Posterior cingulate gyrus (tissue), 11 donors: Measurements from ENCODE around the gene MGME1.
"Not testable (repeated sequence)": the region's sequence is repeated elsewhere in the genome, so short reads cannot be mapped to it uniquely, and the experiment has no call there.

ENCODE experiments used
- DNase-seq, 10 donors: peaks; one replicate each; pipeline versions ENCODE4 v3.0.0 to v3.0.0-alpha.2; 2020 to 2021; ENCODE audit warnings: mixed read lengths in 3 of 10
- intact Hi-C: fragments of 100-400 bp; cut with DNase I; formaldehyde crosslinking; loops from one replicate; pipeline ENCODE4 v1.15.1; 2023

Gene MGME1

DNA sequence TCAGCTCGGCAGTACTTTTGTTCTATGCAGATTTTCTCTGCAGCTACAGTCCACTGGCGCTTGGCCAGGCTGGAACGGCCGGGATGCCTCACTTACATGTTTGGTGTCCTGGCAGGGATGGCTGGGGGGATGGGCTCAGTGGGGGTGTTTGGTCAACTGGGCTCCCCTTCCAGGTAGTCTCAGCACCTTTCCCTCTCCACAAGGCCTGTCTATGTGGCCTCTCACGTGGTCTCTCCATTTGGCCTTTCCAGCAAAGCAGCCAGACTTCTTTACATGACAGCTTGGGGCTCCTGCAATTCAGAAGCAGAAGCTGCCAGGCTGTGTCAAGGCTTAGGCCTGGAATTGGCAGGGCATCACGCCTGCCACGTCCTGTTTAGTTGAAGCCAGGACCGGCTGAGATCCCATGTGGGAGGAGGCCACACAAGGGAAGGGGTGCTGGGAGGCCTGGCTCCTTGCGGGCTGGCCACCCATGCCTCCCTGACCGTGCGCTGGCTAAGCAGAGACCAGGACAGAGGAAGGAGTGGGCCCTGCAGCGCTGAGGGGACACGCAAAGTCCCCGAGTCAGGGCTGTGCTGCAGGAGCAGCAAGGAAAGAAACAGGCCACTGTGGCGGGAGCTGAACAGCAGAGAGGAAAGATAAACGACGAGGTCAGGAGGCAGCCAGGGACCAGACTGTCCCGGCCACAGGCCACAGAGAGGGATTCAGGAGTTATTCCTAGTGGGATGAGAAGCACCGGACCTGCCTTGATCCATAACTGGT is 38.9 kb downstream of the MGME1 start:
- intact Hi-C loops: no loop called here
- DNase-seq: peak in 7 of 10 donors; percentile 22 to 90 (median 49)

DNA sequence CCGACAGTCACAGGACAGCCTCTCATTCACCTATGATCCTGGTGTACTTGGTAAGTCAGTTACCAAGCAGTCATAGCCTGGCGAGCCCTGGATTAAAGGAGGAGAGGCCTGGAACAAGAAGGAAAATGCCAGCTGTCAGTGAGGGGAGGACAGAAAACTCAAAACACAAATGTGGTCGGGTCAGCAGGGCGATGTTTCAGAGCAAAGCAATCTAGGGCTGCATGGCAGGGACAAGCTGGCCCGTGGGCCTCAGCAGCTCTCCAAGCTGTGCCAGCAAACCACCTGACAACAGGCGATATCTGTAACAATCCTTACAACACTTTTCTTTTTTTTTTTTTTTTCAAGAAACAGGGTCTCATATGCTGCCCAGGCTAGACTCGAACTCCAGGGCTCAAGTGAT is 40.3 kb downstream of the MGME1 start:
- DNase-seq: peak in 1 of 10 donors; percentile 67
- intact Hi-C loops: no loop called here

GRCh38 chr20:18011482-18011881 is 42.7 kb downstream of the MGME1 start:
- intact Hi-C loops: no loop called here

GRCh38 chr20:18011951-18012645 is 43.3 kb downstream of the MGME1 start:
- peak in 1 of 10 donors; percentile 70 for DNase-seq
- intact Hi-C loops: no loop called here

More at GRCh38 chr20:18011482-18011881, 42.7 kb downstream of the MGME1 start:
- peak in 1 of 10 donors; percentile 50 for DNase-seq

DNA sequence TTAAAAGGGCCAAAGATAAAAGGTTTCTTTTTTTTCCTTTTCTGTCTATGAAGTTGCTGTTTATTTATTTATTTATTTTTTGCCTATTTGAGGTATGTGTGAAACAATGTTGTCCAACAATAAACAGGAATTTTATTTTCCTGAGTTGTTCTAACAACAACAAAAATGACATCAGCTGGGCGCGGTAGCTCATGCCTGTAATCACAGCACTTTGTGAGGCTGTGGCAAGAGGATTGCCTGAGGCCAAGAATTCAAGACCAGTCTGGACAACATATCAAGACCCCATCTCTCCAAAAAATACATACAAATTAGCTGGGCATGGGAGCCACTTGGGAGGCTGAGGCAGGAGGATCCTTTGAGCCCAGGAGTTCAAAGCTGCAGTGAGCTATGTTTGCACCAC is 44.1 kb downstream of the MGME1 start:
- DNase-seq: peak in 1 of 10 donors; percentile 28
- intact Hi-C loops: no loop called here

DNA sequence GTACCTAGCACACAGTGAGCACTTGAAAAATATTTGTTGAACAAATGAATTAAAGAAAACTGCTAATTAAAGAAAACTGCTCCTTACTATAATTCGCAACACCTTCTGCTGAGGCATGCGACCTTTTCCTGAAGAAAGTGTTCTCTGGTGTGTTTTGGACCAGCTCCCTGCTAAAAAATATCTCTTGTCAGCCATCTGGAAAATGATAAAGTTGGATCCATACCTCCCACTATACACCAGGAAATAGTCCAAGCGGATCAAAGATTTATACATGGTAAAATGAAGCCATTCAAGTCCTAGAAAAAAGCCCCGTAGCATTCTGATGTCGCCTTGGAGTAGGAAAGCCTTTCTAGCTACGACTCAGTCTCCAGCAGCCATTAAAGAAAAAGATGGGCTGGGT is 45.6 kb downstream of the MGME1 start:
- no peak for DNase-seq
- intact Hi-C loops: no loop called here

DNA sequence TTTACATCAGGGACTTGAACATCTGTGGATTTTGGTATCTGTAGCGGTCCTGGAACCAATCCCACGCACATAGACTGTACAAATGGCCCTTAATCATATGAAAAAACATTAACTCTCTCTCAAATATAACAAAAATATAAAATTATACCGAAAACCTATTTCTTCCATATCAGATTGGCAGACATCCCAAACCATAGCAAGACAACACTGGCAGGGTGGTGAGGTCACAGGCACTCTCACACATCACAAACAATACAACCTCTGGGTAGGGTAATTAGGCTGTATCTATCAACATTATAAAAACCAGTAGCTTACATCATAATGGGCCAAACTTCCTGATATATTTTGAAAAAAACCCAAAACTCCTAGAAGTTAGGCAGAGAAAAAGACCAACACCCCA is 48.0 kb downstream of the MGME1 start:
- DNase-seq: no peak
- intact Hi-C loops: no loop called here

GRCh38 chr20:18018100-18018499 is 49.3 kb downstream of the MGME1 start:
- peak in 2 of 10 donors; percentile 59 to 70 for DNase-seq
- intact Hi-C loops: no loop called here

DNA sequence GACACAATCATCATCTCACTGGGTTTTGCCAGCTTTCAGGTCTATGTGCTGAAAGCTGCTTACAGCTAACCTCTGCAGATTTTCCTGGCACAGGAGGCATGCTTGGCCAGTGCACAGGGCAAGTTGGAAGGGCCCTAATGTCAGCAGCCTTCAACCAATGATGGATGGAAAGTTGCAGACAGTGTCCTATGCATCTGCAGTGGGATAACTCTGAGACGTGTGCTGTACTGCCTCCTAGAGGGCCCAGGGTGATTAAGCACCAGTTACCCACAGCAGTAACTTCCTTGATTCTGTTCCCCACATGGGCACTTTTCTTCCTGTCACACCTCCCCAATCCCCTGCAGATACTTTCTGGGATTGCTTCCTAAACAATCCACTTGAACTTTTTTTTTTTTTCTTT is 50.2 kb downstream of the MGME1 start:
- intact Hi-C loops: no loop called here

GRCh38 chr20:18020931-18021330 is 52.1 kb downstream of the MGME1 start:
- DNase-seq: peak in 2 of 10 donors; percentile 62 to 67

More for the DNA sequence above, 50.2 kb downstream of the MGME1 start:
- DNase-seq: peak in 1 of 10 donors; percentile 61

DNA sequence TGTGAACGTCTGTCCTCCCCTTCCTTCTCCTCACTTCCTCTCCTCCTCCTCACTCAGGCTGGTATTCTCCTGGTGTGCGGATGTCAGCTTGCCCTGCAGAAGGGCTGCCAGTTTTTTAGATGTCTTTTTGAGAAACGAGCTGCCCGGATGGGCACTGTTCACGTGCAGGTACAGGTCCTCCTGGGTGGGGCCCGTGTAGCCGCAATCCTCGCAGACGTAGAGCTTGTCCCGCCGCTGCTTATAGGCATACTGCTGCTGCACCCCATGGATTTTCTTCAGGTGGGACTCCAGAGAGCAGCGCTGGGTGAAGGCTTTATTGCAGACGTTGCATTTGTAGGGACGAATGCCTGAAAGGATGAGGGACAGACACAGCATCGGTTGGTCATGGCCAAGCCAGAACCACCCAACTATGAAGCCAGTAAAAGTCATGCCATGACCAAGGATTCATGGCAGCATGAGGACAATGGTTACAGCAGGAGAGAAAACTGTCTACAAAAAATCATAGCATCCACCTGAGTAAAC is 55.8 kb downstream of the MGME1 start:
- intact Hi-C loops: no loop called here
- peak in 1 of 10 donors; percentile 57 for DNase-seq

More at GRCh38 chr20:18020931-18021330, 52.1 kb downstream of the MGME1 start:
- intact Hi-C loops: no loop called here

DNA sequence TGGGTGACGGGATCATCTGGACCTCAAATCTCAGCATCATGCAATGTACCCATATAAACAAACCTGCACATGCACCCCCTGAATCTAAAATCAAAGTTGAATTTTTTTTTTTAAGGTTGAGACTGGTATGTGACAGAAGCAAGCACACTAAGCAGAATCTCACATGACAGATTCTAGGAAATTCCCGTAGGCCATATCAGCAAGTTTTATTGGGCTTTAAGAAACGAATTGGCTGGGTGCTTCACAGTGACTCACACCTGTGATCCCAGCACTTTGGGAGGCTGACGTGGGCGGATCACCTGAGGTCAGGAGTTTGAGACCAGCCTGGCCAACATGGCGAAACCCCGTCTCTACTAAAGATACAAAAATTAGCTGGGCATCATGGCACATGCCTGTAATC is 58.2 kb downstream of the MGME1 start:
- peak in 1 of 10 donors; percentile 36 for DNase-seq
- intact Hi-C loops: not testable (repeated sequence)

DNA sequence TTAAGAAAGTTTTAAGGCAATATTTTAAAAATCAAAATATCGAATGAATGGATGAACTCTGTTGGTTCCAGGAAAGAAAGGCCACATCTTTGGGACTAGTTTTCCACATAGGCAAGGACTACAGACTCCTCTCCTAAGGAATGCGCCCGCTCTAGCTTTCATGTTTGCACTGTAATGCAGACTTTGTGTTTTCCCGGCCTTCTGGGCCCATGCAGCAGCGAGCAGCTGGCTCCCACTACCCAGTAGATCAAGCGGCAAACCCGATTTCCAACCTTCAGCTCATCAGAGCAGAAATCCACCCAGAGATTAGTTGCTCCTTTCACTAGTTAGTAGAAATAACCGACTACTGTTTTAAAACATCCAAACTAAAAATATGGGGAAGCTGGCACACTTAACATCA is 61.2 kb downstream of the MGME1 start:
- peak in 1 of 10 donors; percentile 15 for DNase-seq
- intact Hi-C loops: no loop called here

DNA sequence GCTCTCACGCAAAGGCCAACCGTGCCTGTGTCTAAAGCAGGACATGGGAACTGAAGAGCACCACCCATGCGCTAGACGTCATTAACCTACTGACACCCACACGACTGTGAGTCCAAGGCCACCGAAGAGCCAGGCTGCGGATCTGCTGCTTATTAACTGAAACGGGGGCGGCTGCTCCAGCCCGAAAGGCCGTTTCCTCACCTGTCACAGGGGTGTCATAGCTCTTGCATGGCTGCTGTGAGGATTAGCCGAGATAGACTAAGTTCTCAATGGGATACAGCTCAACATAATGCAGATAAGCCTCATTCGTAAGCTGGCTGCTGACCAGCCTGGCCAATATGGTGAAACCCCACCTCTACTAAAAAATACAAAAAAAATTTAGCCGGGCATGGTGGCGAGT is 62.2 kb downstream of the MGME1 start:
- intact Hi-C loops: no loop called here
- DNase-seq: peak in 1 of 10 donors; percentile 48

DNA sequence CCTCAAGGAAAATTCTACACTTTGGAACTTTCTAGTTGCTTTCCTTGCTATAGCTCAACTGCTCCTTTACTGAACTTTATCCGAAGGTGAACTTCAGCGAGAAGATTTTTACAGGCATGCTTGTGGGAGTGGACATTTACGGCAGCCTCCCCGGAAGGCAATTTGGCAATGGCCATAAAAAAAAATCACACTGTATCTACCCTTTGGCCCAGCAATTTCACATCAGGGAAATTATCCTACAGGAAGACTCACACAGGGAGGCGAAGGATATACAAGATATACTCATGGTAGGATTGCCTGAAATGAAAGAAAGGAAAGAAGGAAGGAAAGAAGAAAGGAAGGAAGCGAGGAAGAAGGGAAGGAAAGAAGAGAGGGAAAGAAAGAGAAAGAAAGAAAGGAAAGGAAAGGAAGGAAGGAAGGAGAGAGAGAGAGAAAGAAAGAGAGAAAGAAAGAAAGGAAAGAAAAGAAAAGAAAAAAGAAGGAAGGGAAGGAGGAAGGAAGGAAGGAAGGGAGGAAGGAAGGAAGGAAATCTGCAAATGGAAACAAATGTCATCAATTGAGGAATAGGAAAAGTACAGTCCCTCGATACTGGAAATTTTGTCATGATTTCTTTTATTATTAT is 63.2 kb downstream of the MGME1 start:
- intact Hi-C loops: no loop called here
- DNase-seq: no peak

GRCh38 chr20:18032977-18033892 is 64.4 kb downstream of the MGME1 start:
- intact Hi-C loops: no loop called here
- peak in 1 of 10 donors; percentile 49 for DNase-seq

GRCh38 chr20:18034039-18034438 is 65.2 kb downstream of the MGME1 start:
- intact Hi-C loops: no loop called here
- DNase-seq: peak in 1 of 10 donors; percentile 30

GRCh38 chr20:18039063-18039462 is 70.2 kb downstream of the MGME1 start:
- DNase-seq: peak in 1 of 10 donors; percentile 16
- intact Hi-C loops: no loop called here
